ENCODE results near the gene ATP6V0A4.

GRCh38 chr7:138832966-138833365 is 35.0 kb upstream of the ATP6V0A4 start:
- TF ChIP-seq CTCF (IDR thresholded peaks at IDR 0.05; ENCODE audit: insufficient read depth, low read length, poor library complexity, severe bottlenecking) (no peak), EZH2phosphoT487 (conservative IDR thresholded peaks at IDR 0.05; ENCODE audit: low read length) (no peak)
